ENCODE results near the gene MRPL14.

The MRPL14 gene

DNA sequence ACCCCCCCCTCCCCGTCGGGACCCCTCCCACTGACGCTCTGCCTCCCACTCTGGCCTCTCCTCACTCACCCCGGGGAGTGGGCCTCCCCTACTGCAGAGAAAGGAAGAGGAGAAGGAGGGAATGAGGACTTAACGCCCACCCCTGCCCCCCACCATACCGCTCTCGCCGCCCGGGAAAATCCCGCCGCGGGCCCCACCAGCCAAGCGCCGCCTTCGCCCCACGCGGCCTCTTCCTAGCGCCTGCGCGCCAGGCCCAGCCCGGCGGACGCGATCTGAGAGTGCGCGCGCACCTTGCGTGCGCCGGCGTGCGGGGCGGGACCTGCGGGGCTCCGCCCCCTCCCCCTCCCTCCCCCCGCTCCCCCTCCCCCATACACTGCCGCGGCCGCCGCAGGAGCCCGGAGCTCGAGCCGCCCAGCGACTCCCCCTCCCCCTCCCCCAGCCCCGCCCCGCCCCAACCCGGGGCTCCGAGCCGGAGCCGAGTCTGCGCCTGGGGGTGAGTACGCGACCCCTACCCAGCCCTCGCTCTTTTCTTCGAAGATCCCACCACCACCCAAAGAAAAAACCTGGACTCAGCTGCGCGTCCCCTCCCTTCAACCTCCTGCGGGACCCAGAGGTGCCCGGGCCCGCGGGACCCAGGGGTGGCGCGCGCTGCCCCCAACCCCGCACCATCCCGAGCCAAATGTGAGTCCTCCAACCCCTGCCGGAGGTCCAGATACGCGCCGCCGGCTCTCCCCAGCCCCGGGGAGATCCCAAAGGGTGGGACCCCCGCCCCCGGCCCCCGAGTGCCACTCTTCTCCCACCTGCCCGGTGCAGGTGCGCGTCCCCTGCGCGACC lies at the start of gene MRPL14, which contains the start of gene TMEM63B:
MRPL14 (minus strand) TSS at position 267 of the 834 bp plus-strand sequence. CDS start 10,841 bp downstream, outside the sequence.
TMEM63B (plus strand) TSS at position 369 of the 834 bp plus-strand sequence. CDS start 7,031 bp downstream, outside the sequence.
- in situ Hi-C loops (cut with MboI; ENCODE audit: low sequenced_read_pairs), result no loop called here

DNA sequence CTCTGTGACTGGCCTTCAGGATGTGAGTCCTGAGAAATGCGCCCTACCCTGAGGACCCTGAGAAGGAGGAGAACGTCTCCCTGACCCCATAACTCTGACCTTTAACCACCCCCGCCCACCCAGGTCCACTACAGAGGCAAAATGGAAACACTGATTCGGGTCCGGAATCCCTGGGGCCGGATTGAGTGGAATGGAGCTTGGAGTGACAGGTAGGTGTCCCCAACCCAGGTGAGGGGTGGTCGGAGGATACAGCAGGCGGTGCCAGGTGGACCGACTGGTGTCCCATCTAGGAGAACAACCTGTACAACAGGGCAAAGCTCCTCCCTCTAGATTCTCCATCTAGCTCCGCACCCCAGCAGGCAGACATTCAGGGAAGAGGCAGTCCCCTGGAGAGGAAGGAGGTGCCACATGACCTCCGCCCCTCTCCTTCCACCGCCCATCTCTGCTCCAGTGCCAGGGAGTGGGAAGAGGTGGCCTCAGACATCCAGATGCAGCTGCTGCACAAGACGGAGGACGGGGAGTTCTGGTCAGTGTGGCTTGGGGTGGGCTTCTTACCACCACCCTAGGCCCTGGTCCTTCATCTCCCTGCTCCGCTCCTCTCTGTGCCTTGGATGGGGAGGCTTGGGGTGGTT lies 49.0 kb upstream of the MRPL14 start:
- in situ Hi-C loops (cut with MboI; ENCODE audit: low sequenced_read_pairs), result no loop called here

DNA sequence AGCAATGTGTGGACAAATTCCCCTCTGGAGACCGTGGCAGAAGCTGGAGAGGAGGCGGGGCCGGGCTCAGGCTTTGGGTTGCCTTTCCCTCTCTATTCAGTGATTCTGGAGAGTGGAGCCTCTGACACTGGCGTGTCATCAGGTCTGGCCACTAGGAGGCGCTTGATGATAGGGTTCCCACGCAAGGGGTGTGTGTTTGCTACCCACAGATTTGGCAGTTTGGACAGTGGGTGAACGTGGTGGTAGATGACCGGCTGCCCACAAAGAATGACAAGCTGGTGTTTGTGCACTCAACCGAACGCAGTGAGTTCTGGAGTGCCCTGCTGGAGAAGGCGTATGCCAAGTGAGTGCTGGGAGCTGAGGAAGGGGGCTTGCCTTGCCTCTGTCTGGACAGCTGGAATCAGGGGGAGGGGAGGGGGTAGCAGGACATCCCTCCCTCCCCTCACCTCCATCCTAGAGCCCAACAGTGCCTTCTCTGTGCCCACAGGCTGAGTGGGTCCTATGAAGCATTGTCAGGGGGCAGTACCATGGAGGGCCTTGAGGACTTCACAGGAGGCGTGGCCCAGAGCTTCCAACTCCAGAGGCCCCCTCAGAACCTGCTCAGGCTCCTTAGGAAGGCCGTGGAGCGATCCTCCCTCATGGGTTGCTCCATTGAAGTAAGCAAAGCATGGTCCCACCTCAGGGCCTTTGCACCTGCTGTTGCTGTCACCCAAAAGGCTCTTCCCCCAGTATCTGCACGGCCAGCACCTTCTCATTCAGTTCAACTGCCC lies 45.7 kb upstream of the MRPL14 start:
- in situ Hi-C loops (cut with MboI; ENCODE audit: low sequenced_read_pairs), result no loop called here

DNA sequence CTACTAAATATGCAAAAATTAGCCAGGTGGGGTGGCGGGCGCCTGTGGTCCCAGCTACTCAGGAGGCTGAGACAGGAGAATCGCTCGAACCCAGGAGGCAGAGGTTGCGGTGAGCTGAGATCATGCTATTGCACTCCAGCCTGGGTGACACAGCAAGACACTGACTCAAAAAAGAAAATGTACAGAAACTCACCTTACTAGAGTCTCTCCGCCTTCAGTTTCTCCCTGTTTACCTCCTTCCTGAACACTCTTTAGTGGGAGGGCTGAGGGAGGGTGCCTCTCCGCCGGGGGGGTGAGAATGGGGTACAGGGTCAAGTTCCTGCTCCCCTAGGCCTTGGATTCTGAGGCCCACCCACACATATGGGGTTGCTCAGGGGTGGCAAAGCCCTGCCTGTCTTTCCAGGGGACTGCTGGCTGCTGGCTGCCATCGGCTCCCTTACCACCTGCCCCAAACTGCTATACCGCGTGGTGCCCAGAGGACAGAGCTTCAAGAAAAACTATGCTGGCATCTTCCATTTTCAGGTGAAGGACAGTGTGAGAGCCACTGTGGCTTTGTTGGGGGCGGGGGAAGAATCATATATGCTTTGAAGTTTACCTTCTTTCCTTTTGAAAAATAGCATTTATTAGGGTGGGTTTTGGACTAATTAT lies 44.8 kb upstream of the MRPL14 start:
- in situ Hi-C loops (cut with MboI; ENCODE audit: low sequenced_read_pairs), result no loop called here

DNA sequence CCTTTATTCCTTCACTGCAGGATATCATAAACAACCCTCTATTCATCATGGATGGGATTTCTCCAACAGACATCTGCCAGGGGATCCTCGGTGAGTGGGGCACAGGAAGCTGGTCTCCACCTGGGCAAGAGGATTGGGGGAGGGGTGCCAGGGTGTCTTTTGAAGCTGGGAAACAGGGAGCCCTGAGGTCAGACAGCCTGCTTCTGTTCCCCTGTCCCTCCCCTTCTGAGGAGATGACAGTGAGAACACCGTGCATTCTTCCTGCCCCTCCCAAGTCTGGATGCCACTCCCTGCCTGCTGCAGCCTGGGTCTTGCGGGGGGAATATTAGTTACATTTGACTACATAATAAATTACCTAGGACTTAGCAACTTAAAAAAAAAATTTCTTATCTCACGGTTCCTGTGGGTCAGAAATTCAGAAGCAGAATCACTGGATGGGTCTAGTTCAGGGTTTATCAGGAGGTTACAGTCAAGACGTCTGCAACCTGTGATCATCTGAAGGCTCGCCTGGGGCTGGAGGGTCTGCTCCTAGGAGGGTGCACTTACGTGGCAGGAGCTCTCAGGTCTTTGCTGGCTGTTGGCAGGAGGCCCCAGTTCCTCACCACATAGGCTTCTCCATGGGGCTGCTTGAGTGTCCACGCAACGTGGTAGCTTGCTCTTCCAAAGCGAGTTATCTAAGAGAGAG lies 42.8 kb upstream of the MRPL14 start:
- in situ Hi-C loops (cut with MboI; ENCODE audit: low sequenced_read_pairs), result no loop called here

DNA sequence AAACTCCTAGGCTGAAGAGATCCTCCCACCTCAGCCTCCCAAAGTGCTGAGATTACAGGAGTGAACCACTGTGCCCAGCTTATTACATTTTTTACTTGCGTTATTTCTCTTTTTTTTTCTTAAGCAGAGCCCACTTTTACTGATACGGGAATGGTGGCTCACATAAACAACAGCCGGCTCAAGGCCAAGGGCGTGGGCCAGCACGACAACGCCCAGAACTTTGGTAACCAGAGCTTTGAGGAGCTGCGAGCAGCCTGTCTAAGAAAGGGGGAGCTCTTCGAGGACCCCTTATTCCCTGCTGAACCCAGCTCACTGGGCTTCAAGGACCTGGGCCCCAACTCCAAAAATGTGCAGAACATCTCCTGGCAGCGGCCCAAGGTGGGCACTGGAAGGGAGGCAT lies 41.9 kb upstream of the MRPL14 start:
- in situ Hi-C loops (cut with MboI; ENCODE audit: low sequenced_read_pairs), result no loop called here

DNA sequence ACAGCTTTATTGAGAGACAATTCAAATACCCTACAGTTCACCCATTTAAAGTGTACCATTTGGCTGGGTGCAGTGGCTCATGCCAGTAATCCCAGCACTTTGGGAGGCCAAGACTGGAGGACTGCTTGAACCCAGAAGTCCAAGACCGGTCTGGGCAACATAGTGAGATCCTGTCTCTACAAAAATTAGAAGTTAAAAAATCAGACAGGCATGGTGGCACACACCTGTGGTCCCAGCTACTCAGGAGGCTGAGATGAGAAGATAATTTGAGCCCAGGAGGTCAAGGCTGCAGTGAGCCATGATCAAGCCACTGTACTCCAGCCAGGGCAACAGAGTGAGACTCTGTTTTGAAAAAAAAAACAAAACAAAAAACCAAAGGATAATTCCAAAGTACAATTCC lies 40.3 kb upstream of the MRPL14 start:
- in situ Hi-C loops (cut with MboI; ENCODE audit: low sequenced_read_pairs), result no loop called here

DNA sequence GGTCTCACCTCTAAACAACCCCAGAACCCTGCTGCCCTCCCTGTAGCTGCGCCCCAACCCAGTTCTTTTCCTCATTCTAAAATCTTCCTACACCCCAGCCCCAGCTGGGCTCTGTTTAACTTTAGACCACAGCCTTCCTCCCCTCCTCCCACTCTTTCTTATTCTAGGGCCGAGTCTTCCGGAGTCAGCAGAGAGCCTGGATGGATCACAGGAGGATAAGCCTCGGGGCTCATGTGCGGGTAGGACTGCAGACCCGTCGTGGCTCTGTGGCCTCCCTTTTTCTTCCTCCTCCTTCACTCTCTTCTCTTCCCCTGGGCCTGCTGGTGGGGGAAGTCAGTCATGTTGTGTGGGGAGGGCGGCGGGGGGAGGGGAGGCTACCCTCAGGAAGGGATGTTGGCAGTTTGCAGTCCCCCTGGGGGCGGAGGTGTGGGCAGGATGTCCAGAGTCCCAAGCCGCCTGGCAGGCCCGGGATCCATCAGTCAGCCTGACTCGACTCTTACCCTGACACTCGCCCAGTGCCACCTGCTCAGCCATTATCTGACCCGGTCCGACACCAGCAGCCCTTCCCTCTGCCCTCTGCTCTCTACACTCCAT lies 39.4 kb upstream of the MRPL14 start:
- in situ Hi-C loops (cut with MboI; ENCODE audit: low sequenced_read_pairs), result no loop called here

DNA sequence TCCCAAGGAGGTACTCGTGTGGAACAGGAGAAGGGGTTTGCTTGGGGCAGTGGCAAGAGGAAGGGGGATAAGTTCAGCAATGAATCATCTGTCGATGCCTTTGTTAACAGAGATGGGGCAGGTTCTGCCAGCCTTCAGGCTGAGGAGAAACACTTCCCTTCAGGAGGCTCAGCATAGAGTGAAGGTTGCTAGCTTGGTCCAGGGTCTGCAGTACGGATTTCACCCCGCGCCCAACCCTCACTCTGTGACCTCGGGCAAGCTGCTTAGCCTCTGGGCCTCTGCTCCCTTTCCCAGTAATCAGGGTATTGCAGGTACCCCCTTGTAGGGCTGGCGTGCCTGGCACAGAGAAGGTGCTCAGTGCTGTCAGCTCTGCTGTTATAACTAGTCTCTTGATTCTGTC lies 38.9 kb upstream of the MRPL14 start:
- in situ Hi-C loops (cut with MboI; ENCODE audit: low sequenced_read_pairs), result no loop called here

DNA sequence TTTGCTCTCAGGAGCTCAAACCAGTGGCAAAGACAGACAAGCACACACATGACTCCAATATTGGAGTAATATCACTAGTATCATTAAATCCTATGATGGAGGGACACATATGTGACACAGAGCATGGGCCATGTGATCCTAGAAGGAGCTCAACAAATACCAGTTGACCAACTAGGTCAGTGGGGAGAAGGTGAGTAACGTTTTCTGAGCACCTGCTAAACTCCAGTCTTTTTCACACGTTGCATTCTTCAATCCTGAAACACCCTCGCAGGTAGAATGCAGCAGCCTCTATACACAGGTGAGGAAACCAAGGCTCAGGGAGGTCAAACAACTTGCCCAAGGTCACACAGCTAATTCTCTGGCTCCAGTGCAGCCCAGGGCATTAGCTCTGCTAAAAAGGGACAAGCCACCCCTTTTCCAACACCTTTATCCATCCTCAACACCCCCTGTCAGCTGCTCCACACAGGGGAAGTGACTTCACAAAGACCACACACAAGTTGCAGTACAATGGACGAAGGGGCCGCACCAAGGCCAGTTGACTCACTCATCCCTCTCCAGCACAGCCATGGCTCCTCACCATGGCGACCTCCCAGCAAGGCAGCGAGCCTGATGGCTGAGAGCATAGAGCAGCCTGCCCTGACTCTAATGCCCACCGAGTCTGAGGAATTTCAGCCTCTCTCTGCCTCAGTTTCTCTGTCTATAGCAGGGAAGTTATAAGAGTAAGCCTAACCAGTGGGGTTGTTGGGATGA lies 35.8 kb upstream of the MRPL14 start:
- in situ Hi-C loops (cut with MboI; ENCODE audit: low sequenced_read_pairs), result no loop called here

DNA sequence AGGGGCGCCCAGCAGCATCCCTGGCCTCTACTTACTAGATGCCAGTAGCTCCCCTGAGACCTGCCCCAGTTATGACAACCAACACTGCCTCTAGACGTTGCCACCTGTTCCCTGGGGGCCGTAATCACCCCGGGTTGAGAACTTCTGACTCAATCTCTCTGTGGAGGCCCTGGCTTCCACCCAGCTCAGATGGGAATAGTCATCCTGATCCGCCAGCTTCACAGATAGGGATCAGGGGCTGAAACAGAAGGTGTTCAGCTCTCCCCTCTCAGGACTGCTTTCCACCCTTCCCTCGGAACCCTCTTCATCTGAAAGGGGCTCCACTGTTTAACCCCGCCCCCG lies 34.7 kb upstream of the MRPL14 start:
- in situ Hi-C loops (cut with MboI; ENCODE audit: low sequenced_read_pairs), result no loop called here

DNA sequence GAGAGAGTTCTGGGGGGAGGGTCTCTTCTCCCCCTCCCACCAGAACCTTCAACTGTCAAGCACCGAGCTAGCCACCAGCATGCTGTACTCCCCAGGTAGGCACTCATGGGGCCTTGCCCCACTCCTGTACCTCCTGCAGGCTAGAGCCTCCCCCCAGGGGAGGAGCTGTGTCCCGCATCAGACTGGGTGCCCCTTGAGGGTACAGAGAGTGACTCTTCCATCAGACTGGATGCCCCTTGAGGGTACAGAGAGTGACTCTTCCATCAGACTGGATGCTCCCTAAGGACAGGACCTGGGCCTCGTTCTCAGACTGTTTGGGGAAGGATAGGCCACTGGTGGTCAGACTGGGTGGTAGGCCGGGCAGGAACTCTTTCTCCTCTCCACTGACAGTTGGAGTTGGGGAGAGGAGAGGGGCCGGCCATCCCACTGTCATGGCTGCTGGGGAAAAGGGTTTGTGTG lies 31.5 kb upstream of the MRPL14 start, which contains the start of gene CAPN11:
CAPN11 (plus strand) TSS at position 51 of the 459 bp plus-strand sequence; CDS start at position 80, 29 bp downstream.
- in situ Hi-C loops (cut with MboI; ENCODE audit: low sequenced_read_pairs), result no loop called here

DNA sequence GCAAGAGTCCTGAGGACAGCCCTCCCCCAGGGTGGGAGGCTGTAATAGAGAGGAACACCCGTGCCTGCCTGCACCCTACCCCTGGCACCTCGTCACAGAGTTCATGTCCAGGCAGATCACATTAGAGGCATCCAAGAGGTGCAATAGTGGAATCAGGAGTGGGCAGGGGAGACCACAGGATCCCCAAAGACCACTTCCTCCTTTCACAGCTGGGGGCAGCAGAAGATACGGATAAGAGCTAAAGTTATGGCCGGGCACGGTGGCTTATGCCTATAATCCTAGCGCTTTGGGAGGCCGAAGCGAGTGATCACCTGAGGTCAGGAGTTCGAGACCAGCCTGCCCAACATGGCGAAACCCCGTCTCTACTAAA lies 29.9 kb upstream of the MRPL14 start:
- in situ Hi-C loops (cut with MboI; ENCODE audit: low sequenced_read_pairs), result no loop called here

DNA sequence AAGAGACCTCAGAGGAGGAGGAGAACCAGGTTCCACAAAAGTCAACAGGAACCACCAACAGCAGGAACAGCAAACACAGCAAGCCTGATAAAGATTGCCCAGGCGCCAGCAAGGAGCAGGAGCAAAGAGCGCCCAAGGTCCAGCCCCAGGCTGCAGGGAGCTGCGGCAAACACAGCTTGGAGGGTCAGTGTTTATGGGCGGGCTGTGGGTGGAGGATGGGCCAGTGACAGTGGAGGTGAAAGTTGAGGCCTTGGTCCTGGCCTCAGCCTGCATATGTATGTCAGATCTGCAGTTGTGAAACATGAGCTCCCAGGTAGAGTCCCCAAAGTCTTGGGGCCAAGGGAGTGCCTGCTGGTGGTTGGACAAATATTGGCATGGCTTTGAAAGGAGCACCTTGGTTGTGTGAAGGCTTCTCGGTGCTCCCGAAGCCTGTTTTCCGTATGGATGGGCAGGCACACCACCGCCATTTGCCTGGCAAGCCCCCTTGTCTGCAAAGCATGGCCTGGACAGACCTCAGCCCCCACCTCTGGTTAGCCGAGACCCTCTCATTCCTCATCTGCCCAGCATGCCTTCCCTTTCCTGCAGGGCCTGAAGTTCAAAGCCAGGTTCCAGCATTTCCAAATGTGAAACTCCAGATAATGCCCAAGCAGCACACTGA lies 29.4 kb upstream of the MRPL14 start:
- in situ Hi-C loops (cut with MboI; ENCODE audit: low sequenced_read_pairs), result no loop called here

DNA sequence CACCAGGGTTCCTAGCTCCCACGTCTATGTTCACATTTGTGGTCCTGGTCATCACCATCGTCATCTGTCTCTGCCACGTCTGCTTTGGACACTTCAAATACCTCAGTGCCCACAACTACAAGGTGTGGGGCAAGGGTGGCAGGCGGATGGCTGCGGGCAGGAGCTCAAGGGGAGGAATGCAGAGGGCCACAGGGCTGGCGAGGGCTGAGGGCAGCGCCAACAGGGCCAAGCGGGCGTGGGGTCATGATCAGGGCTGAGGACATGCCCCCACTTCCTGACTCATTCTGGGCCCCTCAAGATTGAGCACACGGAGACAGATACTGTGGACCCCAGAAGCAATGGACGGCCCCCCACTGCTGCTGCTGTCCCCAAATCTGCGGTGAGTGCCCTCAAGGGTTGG lies 26.8 kb upstream of the MRPL14 start:
- in situ Hi-C loops (cut with MboI; ENCODE audit: low sequenced_read_pairs), result no loop called here

DNA sequence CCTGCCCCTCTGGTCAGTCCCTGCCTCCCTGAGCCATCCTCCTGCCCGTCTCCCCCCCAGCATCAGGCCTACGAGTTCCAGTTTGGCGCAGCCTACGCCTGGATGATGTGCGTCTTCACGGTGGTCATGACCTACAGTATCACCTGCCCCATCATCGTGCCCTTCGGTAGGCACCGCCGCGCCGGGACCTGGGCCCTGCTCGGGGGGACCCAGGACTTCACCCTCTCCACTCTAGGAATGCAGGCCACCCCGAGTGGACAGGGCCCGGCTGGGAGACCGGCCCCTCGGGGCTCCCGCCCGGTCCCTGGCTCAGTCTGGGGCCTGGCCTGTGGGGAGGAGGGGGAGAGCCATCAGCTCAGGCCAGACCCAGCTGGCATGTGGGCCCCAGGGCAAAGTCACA lies 25.3 kb upstream of the MRPL14 start:
- in situ Hi-C loops (cut with MboI; ENCODE audit: low sequenced_read_pairs), result no loop called here

DNA sequence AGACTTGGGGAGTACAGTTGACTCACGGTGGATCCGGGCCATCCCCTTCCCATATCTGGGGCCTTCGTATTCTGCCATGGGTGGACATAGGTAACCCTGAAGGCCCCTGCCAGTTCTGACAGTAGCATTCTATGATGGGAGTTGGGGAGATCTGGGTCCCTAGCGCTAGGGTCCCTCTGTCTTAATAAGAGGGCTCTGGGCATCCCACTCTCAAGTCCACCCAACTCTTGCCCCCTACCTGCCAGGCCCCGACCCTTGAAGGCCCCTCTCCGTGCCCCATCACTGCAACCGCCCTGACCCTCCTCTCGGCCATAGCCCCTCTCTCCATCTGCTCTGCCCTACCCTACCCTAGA lies 24.8 kb upstream of the MRPL14 start:
- in situ Hi-C loops (cut with MboI; ENCODE audit: low sequenced_read_pairs), result no loop called here

DNA sequence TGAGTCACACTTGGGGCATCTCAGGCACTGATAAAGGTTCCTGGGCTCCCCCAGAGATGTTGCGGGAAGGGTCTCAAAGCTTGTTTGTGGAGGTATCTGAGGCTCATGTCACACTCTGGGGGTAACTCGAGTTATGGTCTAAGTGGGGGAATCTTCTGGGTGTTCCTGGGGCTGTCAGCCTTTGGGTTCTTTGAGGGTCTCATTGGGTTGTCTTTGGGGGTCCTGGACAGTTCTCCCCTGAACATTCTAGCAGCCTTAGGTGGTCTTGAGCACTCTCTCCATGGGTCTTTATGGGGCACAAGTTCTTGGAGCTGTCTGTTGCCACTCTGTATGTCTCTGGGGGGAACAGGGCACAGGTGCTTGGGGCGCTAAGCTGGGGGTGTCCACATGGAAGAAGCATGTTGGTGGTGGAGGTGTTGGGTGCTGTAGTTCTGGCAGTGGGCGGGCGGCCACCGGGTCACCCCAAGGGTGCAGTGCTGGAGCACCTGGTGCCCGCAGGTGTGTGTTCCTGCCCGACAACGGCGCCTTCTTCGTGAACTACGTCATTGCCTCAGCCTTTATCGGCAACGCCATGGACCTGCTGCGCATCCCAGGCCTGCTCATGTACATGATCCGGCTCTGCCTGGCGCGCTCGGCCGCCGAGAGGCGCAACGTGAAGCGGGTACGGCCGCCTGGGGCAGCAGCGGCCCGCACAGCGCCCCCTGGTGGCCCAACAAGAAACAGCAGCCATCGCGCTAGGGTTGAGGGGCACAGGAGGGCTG lies 24.3 kb upstream of the MRPL14 start:
- in situ Hi-C loops (cut with MboI; ENCODE audit: low sequenced_read_pairs), result no loop called here

Data from HL-60/S4 treated with phorbol 12-myristate 13-acetate at 8.2 ng/mL for 4 days and 3 days (cell line).